GM12873 (cell line): ENCODE data around the gene CST9.

Experiments used
- CTCF ChIP-seq: IDR thresholded peaks from 2 replicates; pipeline ENCODE4 v1.5.1; 2012; ENCODE audit warnings: low read depth, mild to moderate bottlenecking, moderate library complexity, low read length, control low read depth; ENCODE audit not compliant: insufficient read depth; ENCODE audit errors: missing control alignments

Gene CST9

GRCh38 chr20:23636908-23637281 is 31.2 kb upstream of the CST9 start:
- no peak for TF ChIP-seq CTCF

GRCh38 chr20:23636182-23636907 is 30.6 kb upstream of the CST9 start:
- TF ChIP-seq CTCF = no peak

GRCh38 chr20:23634985-23635767 is 29.5 kb upstream of the CST9 start:
- TF ChIP-seq CTCF = no peak

GRCh38 chr20:23634044-23634801 is 28.5 kb upstream of the CST9 start:
- no peak for TF ChIP-seq CTCF

- no peak for TF ChIP-seq CTCF
Observed at GRCh38 chr20:23632711-23633573, 27.2 kb upstream of the CST9 start.

GRCh38 chr20:23631981-23632710 is 26.4 kb upstream of the CST9 start:
- no peak for TF ChIP-seq CTCF
